Urinary bladder (tissue), 4 donors: ENCODE measurements around the gene TBC1D26. TPM values are rescaled to one million over a fixed set of nuclear protein-coding genes. Genes with fewer than 3 reads are reported as not detected.
"Not testable (repeated sequence)": the region's sequence is repeated elsewhere in the genome, so short reads cannot be mapped to it uniquely, and the experiment has no call there.

Source experiments
- DNase-seq: peaks from one replicate; pipeline ENCODE4 v3.0.0-alpha.2; 2015; ENCODE audit errors: extremely low spot score
- H3K27ac ChIP-seq: one replicate; pipeline ENCODE4 v1.5.1; 2013; ENCODE audit warnings: low read depth, mild to moderate bottlenecking, moderate library complexity
- H3K36me3 ChIP-seq: one replicate; pipeline ENCODE4 v1.6.1; 2013; ENCODE audit warnings: mild to moderate bottlenecking, moderate library complexity; ENCODE audit not compliant: insufficient read depth
- H3K4me1 ChIP-seq: one replicate; pipeline ENCODE4 v1.6.1; 2013; ENCODE audit warnings: mild to moderate bottlenecking, moderate library complexity; ENCODE audit not compliant: insufficient read depth
- H3K4me3 ChIP-seq: one replicate; pipeline ENCODE4 v1.5.1; 2013; ENCODE audit warnings: low read depth, low read length
- WGBS: extraction: QIAGEN DNeasy Blood & Tissue Kit; methylation state at CpG from one replicate; pipeline ENCODE4 v1.1.7; 2013; 5-methylcytosine and 5-hydroxymethylcytosine counted together
- polyA plus RNA-seq: library from polyadenylated mRNA; stranded (reverse); fragments of 200-250 nt; gene quantifications from one replicate; pipeline ENCODE4 v1.2.3, GENCODE V29; 2013
- total RNA-seq: library from RNA; depleted of rRNA; stranded (reverse); fragments of >200 nt; gene quantifications from one replicate; pipeline ENCODE4 v1.2.3, GENCODE V29; 2014
- donor health status: healthy with polysubstance abuse.
- donor health status: healthy.

TBC1D26 gene
- total and polyA plus RNA-seq, 2 donors = 1.3 TPM; not detected in 1

GRCh38 chr17:15736578-15736977 is 4.5 kb downstream of the TBC1D26 start:
- not testable (repeated sequence) for DNase-seq, H3K27ac ChIP-seq, H3K36me3 ChIP-seq, H3K4me3 ChIP-seq, H3K4me1 ChIP-seq
- WGBS = 91% methylated on average over 4 of the region's 5 CpGs

GRCh38 chr17:15738066-15738465 is 6.0 kb downstream of the TBC1D26 start:
- 92% methylated on average over 10 of the region's 10 CpGs for WGBS
- Histone ChIP-seq H3K27ac (no peak overlapping the region), H3K36me3 (no peaks in the 10 kb centered on the region), H3K4me1 (no peaks in the 10 kb centered on the region), H3K4me3 (no peak overlapping the region)
- DNase-seq = no peak

GRCh38 chr17:15739259-15739658 is 7.2 kb downstream of the TBC1D26 start:
- 94% methylated on average over 10 of the region's 11 CpGs for WGBS
- H3K4me3 ChIP-seq, DNase-seq, H3K36me3 ChIP-seq, H3K27ac ChIP-seq, H3K4me1 ChIP-seq: not testable (repeated sequence)

- WGBS = 60% methylated on average over 8 of the region's 8 CpGs
- not testable (repeated sequence) for H3K4me3 ChIP-seq, DNase-seq
These were observed 8.0 kb downstream of the TBC1D26 start for GRCh38 chr17:15740041-15740440.

GRCh38 chr17:15740570-15741120 is 8.6 kb downstream of the TBC1D26 start:
- H3K27ac ChIP-seq = no peak overlapping the region
- H3K4me1 ChIP-seq = no peaks in the 10 kb centered on the region
- no peak for DNase-seq
- H3K36me3 ChIP-seq = no peaks in the 10 kb centered on the region
- 95% methylated on average over 7 of the region's 7 CpGs for WGBS
- no peak overlapping the region for H3K4me3 ChIP-seq

More at GRCh38 chr17:15740041-15740440, 8.0 kb downstream of the TBC1D26 start:
- H3K27ac ChIP-seq, H3K4me1 ChIP-seq, H3K36me3 ChIP-seq: not testable (repeated sequence)

GRCh38 chr17:15741624-15742023 is 9.5 kb downstream of the TBC1D26 start:
- no peak for DNase-seq
- no peak overlapping the region for H3K27ac ChIP-seq
- H3K4me1 ChIP-seq = no peaks in the 10 kb centered on the region
- no peak overlapping the region for H3K4me3 ChIP-seq
- no peaks in the 10 kb centered on the region for H3K36me3 ChIP-seq
- 95% methylated on average over 9 of the region's 9 CpGs for WGBS

- Histone ChIP-seq H3K27ac (no peak overlapping the region), H3K4me1 (no peaks in the 10 kb centered on the region), H3K4me3 (no peak overlapping the region), H3K36me3 (no peaks in the 10 kb centered on the region)
- DNase-seq = no peak
- 88% methylated on average over 15 of the region's 15 CpGs for WGBS
These were observed 10.1 kb downstream of the TBC1D26 start for GRCh38 chr17:15742051-15742795.

- H3K4me1 ChIP-seq = no peaks in the 10 kb centered on the region
- DNase-seq = no peak
- no peak overlapping the region for H3K27ac ChIP-seq
- no peaks in the 10 kb centered on the region for H3K36me3 ChIP-seq
- no peak overlapping the region for H3K4me3 ChIP-seq
- WGBS = 94% methylated on average over 7 of the region's 7 CpGs
These were observed 10.8 kb downstream of the TBC1D26 start for GRCh38 chr17:15742921-15743320.

GRCh38 chr17:15744074-15744676 is 12.1 kb downstream of the TBC1D26 start:
- Histone ChIP-seq H3K4me3 (no peak overlapping the region), H3K27ac (no peak overlapping the region), H3K36me3 (no peaks in the 10 kb centered on the region), H3K4me1 (no peaks in the 10 kb centered on the region)
- DNase-seq = no peak
- WGBS = 79% methylated on average over 7 of the region's 7 CpGs

- Histone ChIP-seq H3K27ac (no peak overlapping the region), H3K36me3 (no peaks in the 10 kb centered on the region), H3K4me1 (no peaks in the 10 kb centered on the region), H3K4me3 (no peak overlapping the region)
- no peak for DNase-seq
- WGBS = 67% methylated on average over 2 of the region's 2 CpGs
These were observed 12.8 kb downstream of the TBC1D26 start for GRCh38 chr17:15744885-15745284.

- DNase-seq, H3K36me3 ChIP-seq, H3K4me1 ChIP-seq, H3K4me3 ChIP-seq, H3K27ac ChIP-seq: not testable (repeated sequence)
- WGBS = 33% methylated on average over 36 of the region's 36 CpGs
These were observed 17.3 kb downstream of the TBC1D26 start for GRCh38 chr17:15749403-15749802.

GRCh38 chr17:15768865-15769533 is 36.9 kb downstream of the TBC1D26 start:
- not testable (repeated sequence) for H3K4me1 ChIP-seq, DNase-seq, H3K27ac ChIP-seq, H3K4me3 ChIP-seq, H3K36me3 ChIP-seq
- 45% methylated on average over 8 of the region's 14 CpGs for WGBS

GRCh38 chr17:15770679-15771078 is 38.6 kb downstream of the TBC1D26 start:
- WGBS = 50% methylated on average over 7 of the region's 7 CpGs
- DNase-seq, H3K36me3 ChIP-seq, H3K27ac ChIP-seq, H3K4me3 ChIP-seq, H3K4me1 ChIP-seq: not testable (repeated sequence)

- no peak for DNase-seq
- Histone ChIP-seq H3K4me1 (no peaks in the 10 kb centered on the region), H3K27ac (no peak overlapping the region), H3K36me3 (no peaks in the 10 kb centered on the region), H3K4me3 (no peak overlapping the region)
These were observed 44.8 kb downstream of the TBC1D26 start for GRCh38 chr17:15776871-15777270.
